ENCODE data around the gene PCNP. TPM values are rescaled to one million over a fixed set of nuclear protein-coding genes. Genes with fewer than 3 reads are reported as not detected.

The PCNP gene
- total and polyA plus RNA-seq, 2 donors (not counting 3 experiments of a cell fraction or from before 2014, with no cell fraction given): 22.7 to 137 TPM

DNA sequence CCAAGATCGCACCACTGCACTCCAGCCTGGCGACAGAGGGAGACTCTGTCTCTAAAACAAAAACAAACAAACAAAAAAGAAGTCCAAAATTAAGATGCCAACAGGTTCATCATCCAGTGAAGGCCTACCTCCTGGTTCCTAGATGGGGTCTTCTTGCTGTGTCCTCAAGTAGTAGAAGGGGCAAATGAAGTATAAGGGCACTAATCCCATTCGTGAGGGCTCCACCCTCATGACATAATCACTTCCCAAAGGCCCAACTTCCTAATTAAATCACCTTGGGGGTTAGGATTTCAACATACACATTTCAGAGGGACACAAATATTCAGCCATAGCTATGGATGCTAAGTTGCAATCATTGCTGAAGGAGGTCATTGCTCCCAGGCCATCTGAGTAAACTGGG lies 45.8 kb downstream of the PCNP start:
- no TSS peak for BruUV-seq (replicated peaks)
- Histone ChIP-seq H3K27me3 (ENCODE audit: control insufficient read depth in 2 of 2, insufficient read depth in 2 of 2, low read length in 2 of 2) (no peaks in the 10 kb centered on the region), H3K9ac (replicated peaks; ENCODE audit: extremely low read depth, insufficient read depth, low read length) (no peak overlapping the region), H3K4me1 (ENCODE audit: control insufficient read depth, extremely low read depth, insufficient read depth, low read length) (no peaks in the 10 kb centered on the region), H3K9me1 (replicated peaks; ENCODE audit: control insufficient read depth, extremely low read depth, insufficient read depth, low read length) (no peaks in the 10 kb centered on the region), H4K20me1 (replicated peaks; ENCODE audit: control insufficient read depth, extremely low read depth, insufficient read depth, low read length) (no peaks in the 10 kb centered on the region), H3K4me3 (replicated peaks in 1 of 3; ENCODE audit: insufficient read depth in 1 of 3, low read depth in 1 of 3, low read length in 3 of 3) (no peak overlapping the region), H3K27ac (ENCODE audit: insufficient read depth, low read depth, low read length) (no peak overlapping the region), H3K79me2 (ENCODE audit: control insufficient read depth, insufficient read depth, low read length) (no peaks in the 10 kb centered on the region), H2AFZ (ENCODE audit: low read depth, low read length) (no peak overlapping the region), H3K36me3 (ENCODE audit: control insufficient read depth in 2 of 2, extremely low read depth in 1 of 2, insufficient read depth in 2 of 2, low read length in 2 of 2) (no peaks in the 10 kb centered on the region), H3K4me2 (ENCODE audit: insufficient read depth, low read length) (no peak overlapping the region), H3K9me3 (replicated peaks; ENCODE audit: control insufficient read depth, insufficient read depth, low read length) (no peaks in the 10 kb centered on the region)
- intact Hi-C loops (cut with micrococcal nuclease): no loop called here
- ChIA-PET CTCF (interaction anchor here (0.8 kb wide), 1 partner anchor 46 kb away, joined by 3 read pairs; the partner anchor contains the start of gene PCNP), POLR2A (no interaction called here)
- TF ChIP-seq POLR2A (IDR thresholded peaks at IDR 0.05; ENCODE audit: low read depth, low read length): no peak
- no peak for TF ChIP-seq EZH2 (IDR thresholded peaks at IDR 0.05; ENCODE audit: borderline replicate concordance, low read depth, low read length, severe bottlenecking)
- TF ChIP-seq FOS (IDR thresholded peaks at IDR 0.05; ENCODE audit: borderline replicate concordance, insufficient read depth, low read length): no peak
- no peak for TF ChIP-seq JUN (IDR thresholded peaks at IDR 0.05; ENCODE audit: borderline replicate concordance, insufficient read depth, insufficient read length, low read depth)
- no peak for TF ChIP-seq MYC (IDR thresholded peaks at IDR 0.05; ENCODE audit: low read depth, low read length)
- TF ChIP-seq, protein P1, sequence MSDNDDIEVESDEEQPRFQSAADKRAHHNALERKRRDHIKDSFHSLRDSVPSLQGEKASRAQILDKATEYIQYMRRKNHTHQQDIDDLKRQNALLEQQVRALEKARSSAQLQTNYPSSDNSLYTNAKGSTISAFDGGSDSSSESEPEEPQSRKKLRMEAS (IDR thresholded peaks at IDR 0.05; ENCODE audit: insufficient read depth, insufficient read length): no peak
- no peak for TF ChIP-seq CTCF (IDR thresholded peaks at IDR 0.05; ENCODE audit: extremely low read depth in 1 of 2, insufficient read depth in 1 of 2, low read depth in 1 of 2, low read length in 2 of 2)
- no peak for TF ChIP-seq GATA2 (IDR thresholded peaks at IDR 0.05; ENCODE audit: insufficient read depth, insufficient read length, low read depth, low read length)
- no peak for TF ChIP-seq POLR2AphosphoS5 (IDR thresholded peaks at IDR 0.05; ENCODE audit: insufficient read depth, low read depth, low read length)
- FAIRE-seq (no peak), DNase-seq (ENCODE audit: low read depth, low spot score) (no peak)
- dilution Hi-C loops (cut with MboI; ENCODE audit: extremely low pct_ligation_motif_present, low sequenced_read_pairs): no loop called here
